GM19438 (cell line): ENCODE results near the gene DCST2.

ENCODE experiments used
- ATAC-seq: cut with Tn5 transposase; IDR thresholded peaks from one replicate; pipeline ENCODE4 v1.9.1; 2021; ENCODE audit warnings: low read depth; ENCODE audit not compliant: unreplicated experiment

DCST2 gene

GRCh38 chr1:155033524-155033923 is at the start of gene DCST2, which contains the start of gene DCST1:
TSS of gene DCST2 (minus strand) at chr1:155033781. CDS start at chr1:155033701, 80 bp downstream.
TSS of gene DCST1 (plus strand) at chr1:155033824. CDS start at chr1:155034037, 213 bp downstream.
- ATAC-seq: no peak

- ATAC-seq: no peak
These were observed 49.5 kb upstream of the DCST2 start for GRCh38 chr1:155083052-155083541.

- ATAC-seq: no peak
These were observed 48.9 kb upstream of the DCST2 start for GRCh38 chr1:155082301-155083051.

GRCh38 chr1:155081472-155082300 is 48.1 kb upstream of the DCST2 start:
- ATAC-seq: no peak

- ATAC-seq: no peak
These were observed 47.0 kb upstream of the DCST2 start for GRCh38 chr1:155080312-155081228.

GRCh38 chr1:155079487-155080311 is 46.1 kb upstream of the DCST2 start:
- no peak for ATAC-seq

GRCh38 chr1:155079210-155079486 is 45.6 kb upstream of the DCST2 start:
- no peak for ATAC-seq

GRCh38 chr1:155078469-155079209 is 45.1 kb upstream of the DCST2 start, which contains the start of gene EFNA3:
TSS of gene EFNA3 (plus strand) at chr1:155078837. CDS start at chr1:155078942, 105 bp downstream.
- no peak for ATAC-seq

- ATAC-seq: no peak
These were observed 44.3 kb upstream of the DCST2 start for GRCh38 chr1:155077758-155078445.

GRCh38 chr1:155077346-155077745 is 43.8 kb upstream of the DCST2 start:
- ATAC-seq: no peak

- ATAC-seq: no peak
These were observed 42.8 kb upstream of the DCST2 start for GRCh38 chr1:155076371-155076770.

- no peak for ATAC-seq
These were observed 42.0 kb upstream of the DCST2 start for GRCh38 chr1:155075535-155075934.

- no peak for ATAC-seq
These were observed 40.0 kb upstream of the DCST2 start for GRCh38 chr1:155073377-155074242.

- ATAC-seq: no peak
These were observed 39.1 kb upstream of the DCST2 start for GRCh38 chr1:155072531-155073289.

GRCh38 chr1:155071701-155072100 is 38.1 kb upstream of the DCST2 start:
- ATAC-seq: no peak

GRCh38 chr1:155070721-155071569 is 37.4 kb upstream of the DCST2 start:
- peak; percentile 80 for ATAC-seq
